Left ventricle myocardium inferior (tissue), 1 donor: ENCODE measurements around the gene PCYT1A. TPM values are rescaled to one million over a fixed set of nuclear protein-coding genes. Genes with fewer than 3 reads are reported as not detected.
"Not testable (repeated sequence)": the region's sequence is repeated elsewhere in the genome, so short reads cannot be mapped to it uniquely, and the experiment has no call there.

Experiments used
- DNase-seq: peaks from one replicate; pipeline ENCODE4 v3.0.0-alpha.2; 2020
- H3K27ac ChIP-seq: fragments of 200-600 bp; replicated peaks from 2 replicates; pipeline ENCODE4 v1.8.0; 2021
- H3K27me3 ChIP-seq: fragments of 200-600 bp; 2 replicates; pipeline ENCODE4 v1.8.0; 2021; ENCODE audit warnings: low read depth
- H3K36me3 ChIP-seq: fragments of 200-600 bp; 2 replicates; pipeline ENCODE4 v1.8.0; 2021
- H3K4me1 ChIP-seq: fragments of 200-600 bp; 2 replicates; pipeline ENCODE4 v1.8.0; 2021
- H3K4me3 ChIP-seq: fragments of 200-600 bp; 2 replicates; pipeline ENCODE4 v1.8.0; 2021; ENCODE audit warnings: mild to moderate bottlenecking, moderate library complexity
- H3K9me3 ChIP-seq: fragments of 200-600 bp; replicated peaks from 2 replicates; pipeline ENCODE4 v1.8.0; 2021
- CTCF ChIP-seq: fragments of 200-600 bp; IDR thresholded peaks from 2 replicates; pipeline ENCODE4 v1.8.0; 2021; ENCODE audit warnings: antibody characterized with exemption, mild to moderate bottlenecking, borderline replicate concordance
- intact Hi-C: fragments of 100-400 bp; cut with micrococcal nuclease; formaldehyde crosslinking; loops from one replicate; pipeline ENCODE4 v1.11.0; 2022
- total RNA-seq: library from RNA; stranded (reverse); fragmentation: NEBNext Ultra II Directional; extraction: Animal tissue kit (Norgen Biotek cat#: 25700); gene quantifications from one replicate; pipeline ENCODE4 v1.2.1, GENCODE V29; 2021
- donor health status: DM: no; HTN: yes; CAD: no; lungs with severe emphysema.

Gene PCYT1A
- total RNA-seq, 1 donor from 2014 or later, result 93.6 TPM

GRCh38 chr3:196215493-196216020, 72.0 kb downstream of the PCYT1A start:
- no peak for DNase-seq
- Histone ChIP-seq H3K4me1 (peaks cover 12% of the 10 kb centered on the region), H3K4me3 (no peak overlapping the region), H3K27me3 (peaks cover 44% of the 10 kb centered on the region), H3K9me3 (no peaks in the 10 kb centered on the region), H3K36me3 (no peaks in the 10 kb centered on the region), H3K27ac (no peak overlapping the region)
- no peak for TF ChIP-seq CTCF
- intact Hi-C loops, result no loop called here

- DNase-seq, result no peak
- TF ChIP-seq CTCF, result no peak
- intact Hi-C loops, result no loop called here
- H3K27ac ChIP-seq, result no peak overlapping the region
- H3K36me3 ChIP-seq, result no peaks in the 10 kb centered on the region
- no peaks in the 10 kb centered on the region for H3K9me3 ChIP-seq
- no peak overlapping the region for H3K4me3 ChIP-seq
- peaks cover 44% of the 10 kb centered on the region for H3K27me3 ChIP-seq
- peaks cover 12% of the 10 kb centered on the region for H3K4me1 ChIP-seq
These were observed 72.6 kb downstream of the PCYT1A start for GRCh38 chr3:196214783-196215441.

GRCh38 chr3:196210673-196211556, 76.6 kb downstream of the PCYT1A start, which contains the start of gene ZDHHC19:
ZDHHC19 (minus strand) TSS chr3:196211400; CDS start chr3:196211315, 85 bp downstream.
- no peaks in the 10 kb centered on the region for H3K9me3 ChIP-seq
- intact Hi-C loops, result no loop called here
- peaks cover 55% of the 10 kb centered on the region for H3K27me3 ChIP-seq
- H3K27ac ChIP-seq, result no peak within 1 kb of the TSS
- H3K4me3 ChIP-seq, result no peak within 1 kb of the TSS
- no peak for TF ChIP-seq CTCF
- no peaks in the 10 kb centered on the region for H3K36me3 ChIP-seq
- no peak for DNase-seq
- peaks cover 4% of the 10 kb centered on the region for H3K4me1 ChIP-seq

GRCh38 chr3:196209944-196210672, 77.4 kb downstream of the PCYT1A start:
- H3K4me3 ChIP-seq, intact Hi-C loops, H3K4me1 ChIP-seq, H3K36me3 ChIP-seq, H3K27ac ChIP-seq, DNase-seq, H3K9me3 ChIP-seq: not testable (repeated sequence)
- H3K27me3 ChIP-seq, result peaks cover 47% of the 10 kb centered on the region

GRCh38 chr3:196208942-196209695, 78.4 kb downstream of the PCYT1A start:
- Histone ChIP-seq H3K36me3 (no peaks in the 10 kb centered on the region), H3K4me1 (peaks cover 4% of the 10 kb centered on the region), H3K27me3 (peaks cover 40% of the 10 kb centered on the region), H3K9me3 (peaks cover 6% of the 10 kb centered on the region), H3K4me3 (no peak overlapping the region), H3K27ac (no peak overlapping the region)
- no peak for TF ChIP-seq CTCF
- intact Hi-C loops, result no loop called here
- no peak for DNase-seq
